ENCODE measurements around the gene CTIF.
A peak's percentile ranks its signal among the peaks of the same experiment; 100 is the strongest.
"Not testable (repeated sequence)": the region's sequence is repeated elsewhere in the genome, so short reads cannot be mapped to it uniquely, and the experiment has no call there.

Gene CTIF

GRCh38 chr18:48862678-48863270, 323.9 kb downstream of the CTIF start:
- TF ChIP-seq TAF1 (IDR thresholded peaks at IDR 0.05; ENCODE audit: borderline replicate concordance, low read depth, low read length), result no peak
- no peak for TF ChIP-seq POLR2A (IDR thresholded peaks at IDR 0.05; ENCODE audit: low read depth, low read length)
- no peak for TF ChIP-seq POLR2AphosphoS5 (IDR thresholded peaks at IDR 0.05; ENCODE audit: low read depth, low read length)
- FAIRE-seq, result no peak
- no peak for DNase-seq (ENCODE audit: insufficient read length)

DNA sequence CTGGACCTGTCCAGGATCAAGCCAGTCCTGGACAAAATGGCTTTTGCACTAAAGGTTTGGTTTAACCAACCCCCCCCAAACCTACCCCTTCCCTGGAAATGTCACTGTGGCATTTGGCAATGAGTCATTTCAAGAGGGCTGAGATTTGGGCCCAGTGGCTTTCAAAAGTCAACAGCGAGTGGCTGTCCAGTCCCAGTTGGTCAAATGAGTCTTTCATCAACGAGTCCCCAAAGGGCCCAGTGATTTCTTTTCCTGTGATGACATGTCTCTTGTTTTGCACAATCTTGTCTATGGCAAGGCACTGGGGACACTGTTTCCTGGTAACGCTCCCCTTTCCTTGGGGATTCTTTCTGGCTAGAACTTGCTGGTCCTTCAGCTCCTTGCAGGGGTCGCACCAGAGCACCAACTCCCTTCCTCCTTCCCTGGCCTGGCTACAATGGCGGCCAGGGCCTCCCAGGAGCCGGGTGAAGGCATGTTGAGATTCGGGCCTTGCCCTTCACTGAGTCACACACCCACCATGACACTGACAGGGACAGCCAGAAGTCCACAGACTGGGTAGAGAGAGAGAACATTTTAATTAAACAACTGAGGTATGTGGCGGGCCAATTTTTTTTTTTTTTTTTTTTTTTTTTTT, 324.7 kb downstream of the CTIF start:
- no peak for DNase-seq (ENCODE audit: insufficient read length)
- no peak for FAIRE-seq
- no peak for TF ChIP-seq POLR2A (IDR thresholded peaks at IDR 0.05; ENCODE audit: low read depth, low read length)
- TF ChIP-seq TAF1 (IDR thresholded peaks at IDR 0.05; ENCODE audit: borderline replicate concordance, low read depth, low read length), result no peak
- TF ChIP-seq POLR2AphosphoS5 (IDR thresholded peaks at IDR 0.05; ENCODE audit: low read depth, low read length), result no peak

DNA sequence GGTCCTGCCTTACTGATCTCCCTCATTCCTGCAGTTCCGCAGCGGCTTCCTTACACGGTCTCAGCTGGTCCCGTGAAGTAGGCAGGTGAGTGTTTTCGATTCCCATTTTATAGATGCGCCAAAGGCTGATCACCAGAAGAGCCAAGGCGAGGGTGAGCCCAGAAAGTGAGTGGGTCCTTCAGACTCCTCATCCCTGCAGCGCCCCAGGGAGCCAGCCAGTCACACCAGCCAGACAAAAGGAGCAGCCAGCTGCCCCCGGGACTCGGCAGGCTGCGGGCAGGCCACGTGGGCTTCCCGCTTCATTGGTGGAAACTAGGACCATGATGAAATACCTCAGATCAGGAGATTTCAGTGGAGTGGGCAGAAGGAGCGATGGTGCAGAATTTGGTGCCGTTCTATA, 326.0 kb downstream of the CTIF start:
- TF ChIP-seq POLR2A (IDR thresholded peaks at IDR 0.05; ENCODE audit: low read depth, low read length), result no peak
- no peak for TF ChIP-seq TAF1 (IDR thresholded peaks at IDR 0.05; ENCODE audit: borderline replicate concordance, low read depth, low read length)
- TF ChIP-seq POLR2AphosphoS5 (IDR thresholded peaks at IDR 0.05; ENCODE audit: low read depth, low read length), result no peak
- DNase-seq (ENCODE audit: insufficient read length), result no peak
- no peak for FAIRE-seq

GRCh38 chr18:48866028-48866733, 327.4 kb downstream of the CTIF start:
- FAIRE-seq (no peak), DNase-seq (ENCODE audit: insufficient read length) (no peak)
- TF ChIP-seq POLR2AphosphoS5 (IDR thresholded peaks at IDR 0.05; ENCODE audit: low read depth, low read length) (no peak), POLR2A (IDR thresholded peaks at IDR 0.05; ENCODE audit: low read depth, low read length) (no peak), TAF1 (IDR thresholded peaks at IDR 0.05; ENCODE audit: borderline replicate concordance, low read depth, low read length) (no peak)

GRCh38 chr18:48866856-48867255, 328.0 kb downstream of the CTIF start:
- FAIRE-seq (no peak), DNase-seq (ENCODE audit: insufficient read length) (no peak)
- TF ChIP-seq TAF1 (IDR thresholded peaks at IDR 0.05; ENCODE audit: borderline replicate concordance, low read depth, low read length) (no peak), POLR2AphosphoS5 (IDR thresholded peaks at IDR 0.05; ENCODE audit: low read depth, low read length) (no peak), POLR2A (IDR thresholded peaks at IDR 0.05; ENCODE audit: low read depth, low read length) (no peak)

DNA sequence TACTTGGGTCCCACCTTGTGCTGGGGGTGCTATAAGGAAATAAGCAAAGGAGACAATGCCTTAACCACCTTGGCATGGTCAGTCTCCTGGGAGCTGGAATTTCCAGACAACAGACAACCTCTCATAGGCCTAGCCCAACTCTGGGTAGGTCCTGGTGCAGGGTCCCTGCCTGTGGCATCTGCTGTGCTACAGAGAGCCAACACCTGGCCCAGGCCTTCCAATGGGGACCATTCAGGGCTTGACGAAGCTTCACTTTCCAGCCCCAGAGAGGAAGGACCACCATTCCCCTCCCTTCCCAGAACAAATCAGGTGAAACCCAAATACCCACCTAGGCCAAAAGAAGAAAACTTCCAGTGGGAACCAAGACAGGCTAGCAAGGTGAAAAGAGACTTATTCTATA, 329.1 kb downstream of the CTIF start:
- FAIRE-seq (no peak), DNase-seq (ENCODE audit: insufficient read length) (no peak)
- TF ChIP-seq TAF1 (IDR thresholded peaks at IDR 0.05; ENCODE audit: borderline replicate concordance, low read depth, low read length), result no peak
- TF ChIP-seq POLR2A (IDR thresholded peaks at IDR 0.05; ENCODE audit: low read depth, low read length), result no peak
- TF ChIP-seq POLR2AphosphoS5 (IDR thresholded peaks at IDR 0.05; ENCODE audit: low read depth, low read length), result no peak

DNA sequence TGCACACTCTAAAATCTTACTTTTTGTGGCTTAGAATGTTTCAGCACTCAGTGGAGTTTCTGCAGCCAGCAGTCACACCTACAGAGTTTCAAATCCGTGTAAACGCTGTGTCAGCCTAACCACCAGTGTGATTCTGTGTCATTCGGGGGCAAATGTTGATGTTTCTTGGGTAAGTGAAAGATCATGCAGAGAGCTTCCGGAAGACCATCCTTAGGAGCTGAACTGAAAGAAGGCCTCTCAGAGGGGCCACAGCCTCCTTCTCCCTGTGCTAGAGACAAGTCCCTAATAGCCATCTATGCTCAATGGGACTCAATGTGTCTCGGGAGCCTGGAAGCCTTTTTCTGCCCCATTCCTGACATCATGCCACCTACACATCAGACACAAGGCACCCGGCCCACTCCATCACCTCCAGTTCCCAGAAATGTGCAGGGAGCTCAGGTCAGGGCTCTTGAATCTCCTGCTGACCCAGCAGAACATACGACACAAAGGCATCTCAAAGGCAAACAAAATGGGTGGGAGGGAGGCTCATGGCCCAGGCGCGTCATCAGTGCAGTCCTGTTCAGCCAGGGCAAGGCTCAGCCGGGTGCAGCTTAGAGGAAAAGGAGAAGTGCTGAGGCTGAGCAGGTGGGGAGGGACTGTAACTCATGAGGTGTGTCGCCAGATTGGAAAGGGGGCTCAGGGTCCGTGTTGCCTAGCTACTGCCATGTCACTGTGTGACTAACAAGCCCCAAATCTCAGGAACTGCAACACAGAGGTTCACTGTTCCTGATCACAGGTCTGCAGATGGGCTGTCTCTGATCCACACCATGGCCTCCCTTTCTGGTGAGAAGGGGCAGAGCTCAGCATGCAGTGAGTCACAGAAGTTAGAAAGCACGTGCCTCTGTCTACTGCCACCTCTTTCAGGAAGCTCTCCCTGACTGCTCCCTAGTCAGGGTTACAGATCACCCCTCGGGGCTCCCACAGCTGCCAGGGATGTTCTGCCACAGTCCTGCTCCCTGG, 329.9 kb downstream of the CTIF start:
- FAIRE-seq (peak; percentile 90), DNase-seq (ENCODE audit: insufficient read length) (peak; percentile 73)
- 0 out of 2 replicates have a peak, but pooled peaks have one; percentile 4 for TF ChIP-seq TAF1 (IDR thresholded peaks at IDR 0.05; ENCODE audit: borderline replicate concordance, low read depth, low read length)
- no peak for TF ChIP-seq POLR2AphosphoS5 (IDR thresholded peaks at IDR 0.05; ENCODE audit: low read depth, low read length)
- peak; percentile 44 for TF ChIP-seq POLR2A (IDR thresholded peaks at IDR 0.05; ENCODE audit: low read depth, low read length)

- no peak for TF ChIP-seq POLR2A (IDR thresholded peaks at IDR 0.05; ENCODE audit: low read depth, low read length)
- TF ChIP-seq POLR2AphosphoS5 (IDR thresholded peaks at IDR 0.05; ENCODE audit: low read depth, low read length), result no peak
- no peak for TF ChIP-seq TAF1 (IDR thresholded peaks at IDR 0.05; ENCODE audit: borderline replicate concordance, low read depth, low read length)
- DNase-seq (ENCODE audit: insufficient read length) (no peak), FAIRE-seq (no peak)
Measured at GRCh38 chr18:48869591-48869990, 330.8 kb downstream of the CTIF start.

DNA sequence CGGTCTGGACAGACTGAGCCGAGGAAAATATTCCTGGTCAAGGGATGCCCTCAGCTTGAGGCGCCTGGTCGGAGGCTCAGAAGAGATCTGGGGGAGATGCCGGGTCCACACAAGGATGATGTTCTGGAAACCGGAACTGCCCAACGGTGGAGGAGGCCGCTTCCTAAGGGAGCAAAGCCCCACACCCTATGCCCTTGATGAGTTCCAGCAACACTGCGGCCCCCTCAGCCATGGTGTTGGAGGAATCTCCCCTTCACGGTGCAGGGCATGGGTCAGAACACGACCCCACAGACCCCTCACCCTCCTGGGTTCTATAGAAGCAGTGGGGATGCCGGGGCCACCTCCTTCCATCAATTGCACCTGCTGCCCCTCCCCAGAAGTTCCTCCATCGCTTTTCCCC, 332.1 kb downstream of the CTIF start:
- FAIRE-seq, result not testable (repeated sequence)

DNA sequence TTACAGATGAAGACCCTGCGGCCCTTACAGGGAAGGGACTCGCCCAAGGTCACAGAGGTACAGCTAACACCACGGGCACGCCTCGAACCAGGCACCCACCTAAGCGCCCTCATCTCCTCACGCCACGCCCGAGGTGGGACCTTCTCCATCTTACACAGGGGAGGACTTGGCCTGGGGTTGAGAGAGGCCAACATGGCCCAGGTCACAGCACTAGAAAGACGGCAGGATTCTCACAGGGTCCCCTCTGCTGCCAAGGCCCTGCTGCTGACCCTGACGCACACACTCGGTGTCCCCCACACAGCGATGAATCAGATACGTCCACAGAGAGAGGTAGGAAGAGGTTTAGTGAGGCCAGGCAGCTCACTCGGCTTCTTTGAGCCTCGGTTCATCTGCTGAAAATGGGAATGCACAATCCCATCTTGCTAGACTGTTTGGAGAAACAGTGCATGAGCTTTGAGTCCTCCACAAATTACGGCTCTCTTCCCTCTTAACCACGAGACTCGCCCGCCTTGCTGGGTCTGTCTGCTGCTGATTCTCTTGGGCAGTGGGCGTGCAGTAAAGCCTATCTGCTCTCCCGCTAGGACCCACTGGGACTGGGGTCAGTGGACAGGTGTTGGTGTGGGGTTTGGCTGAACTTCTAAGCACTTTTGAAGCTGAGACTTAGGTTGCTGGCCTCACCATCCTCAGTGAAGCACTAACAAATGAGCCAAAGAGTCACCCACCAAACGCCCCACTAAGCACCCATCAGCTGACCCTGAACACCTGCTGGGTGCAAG, 332.7 kb downstream of the CTIF start:
- FAIRE-seq, result no peak
- TF ChIP-seq TAF1 (IDR thresholded peaks at IDR 0.05; ENCODE audit: borderline replicate concordance, low read depth, low read length) (no peak), POLR2A (IDR thresholded peaks at IDR 0.05; ENCODE audit: low read depth, low read length) (no peak), POLR2AphosphoS5 (IDR thresholded peaks at IDR 0.05; ENCODE audit: low read depth, low read length) (no peak)
- DNase-seq (ENCODE audit: insufficient read length), result no peak

More for the DNA sequence above, 332.1 kb downstream of the CTIF start:
- not testable (repeated sequence) for DNase-seq (ENCODE audit: insufficient read length)
